NCI-H2227 (cell line): Measurements from ENCODE around the gene UBALD2.

Source experiments
- DNase-seq: peaks from one replicate; lab custom pipeline; 2025; ENCODE audit not compliant: unreplicated experiment; lab: John Stamatoyannopoulos, UW

The UBALD2 gene

DNA sequence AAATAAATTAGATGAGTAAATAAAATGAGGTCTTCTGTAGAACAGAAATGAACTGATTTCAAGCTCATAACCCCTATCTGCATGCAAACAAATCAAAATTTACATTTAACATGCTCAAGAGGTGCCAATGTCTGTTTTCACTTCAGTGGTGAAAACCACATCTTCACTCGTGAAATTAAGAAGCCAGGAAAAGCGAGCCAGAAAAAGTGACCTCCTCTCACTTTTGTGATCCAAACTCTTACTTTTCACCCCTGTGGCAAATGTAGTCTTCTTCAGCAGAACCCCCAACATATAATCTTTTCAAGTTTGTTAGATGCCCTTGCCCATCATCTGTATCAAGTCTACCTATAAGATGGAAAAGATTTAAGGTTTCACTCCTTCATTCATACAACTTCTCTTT is 52.4 kb downstream of the UBALD2 start:
- no peak for DNase-seq

DNA sequence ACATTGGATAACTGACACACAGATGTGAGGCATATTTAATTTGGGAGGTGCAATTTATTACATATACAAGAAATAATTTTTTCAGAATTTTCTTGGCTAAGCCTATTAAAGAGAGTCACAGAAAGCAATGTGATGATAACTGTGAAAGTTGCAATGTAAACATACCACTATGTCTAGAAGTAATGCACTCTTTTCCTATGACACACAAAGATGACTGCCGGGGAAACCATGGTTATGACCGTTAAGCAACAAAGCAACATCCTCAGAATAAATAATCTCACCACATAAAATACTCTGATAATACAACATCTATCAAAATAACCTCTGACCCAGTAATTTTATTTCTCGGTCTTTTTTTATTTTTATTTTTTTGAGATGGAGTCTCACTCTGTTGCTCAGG is 53.4 kb downstream of the UBALD2 start:
- DNase-seq, result no peak
